SKM-1 treated with dmso at 0.1 percent for 144 hours (cell line): ENCODE measurements around the gene PCDHA1.
"Not testable (repeated sequence)": the region's sequence is repeated elsewhere in the genome, so short reads cannot be mapped to it uniquely, and the experiment has no call there.

ENCODE experiments used
- DNase-seq: peaks from one replicate; lab custom pipeline; 2025; ENCODE audit not compliant: unreplicated experiment; lab: John Stamatoyannopoulos, UW

PCDHA1 gene

GRCh38 chr5:140785905-140786686 lies at the start of gene PCDHA1:
Gene PCDHA1 (plus strand): TSS chr5:140786140.
- DNase-seq, result peak; percentile 57

GRCh38 chr5:140737486-140737885 lies 48.5 kb upstream of the PCDHA1 start:
- DNase-seq, result no peak

- DNase-seq, result no peak
Measured at GRCh38 chr5:140741967-140742366, 44.0 kb upstream of the PCDHA1 start.

- no peak for DNase-seq
Measured at GRCh38 chr5:140753561-140753960, 32.4 kb upstream of the PCDHA1 start.

- DNase-seq, result no peak
Measured at GRCh38 chr5:140764177-140764973, 21.6 kb upstream of the PCDHA1 start.

- DNase-seq, result no peak
Measured at GRCh38 chr5:140767444-140767843, 18.5 kb upstream of the PCDHA1 start.

- DNase-seq, result no peak
Measured at GRCh38 chr5:140780512-140780911, 5.4 kb upstream of the PCDHA1 start.

- not testable (repeated sequence) for DNase-seq
Measured at GRCh38 chr5:140787422-140787821, 1.5 kb downstream of the PCDHA1 start.

GRCh38 chr5:140787849-140788504 lies 2.0 kb downstream of the PCDHA1 start:
- not testable (repeated sequence) for DNase-seq

GRCh38 chr5:140791089-140791488 lies 5.1 kb downstream of the PCDHA1 start:
- peak; percentile 84 for DNase-seq

- DNase-seq, result no peak
Measured at GRCh38 chr5:140794595-140795258, 8.8 kb downstream of the PCDHA1 start, which contains the start of gene PCDHA2. Gene PCDHA2 (plus strand): TSS chr5:140794852.

- no peak for DNase-seq
Measured at GRCh38 chr5:140795259-140795641, 9.3 kb downstream of the PCDHA1 start.

- DNase-seq, result not testable (repeated sequence)
Measured at GRCh38 chr5:140796072-140796717, 10.3 kb downstream of the PCDHA1 start.

- no peak for DNase-seq
Measured at GRCh38 chr5:140796718-140797095, 10.8 kb downstream of the PCDHA1 start.

- no peak for DNase-seq
Measured at GRCh38 chr5:140800816-140801493, 15.0 kb downstream of the PCDHA1 start, which contains the start of gene PCDHA3. Gene PCDHA3 (plus strand): TSS chr5:140801057.

GRCh38 chr5:140801494-140801841 lies 15.5 kb downstream of the PCDHA1 start:
- DNase-seq, result no peak

GRCh38 chr5:140802381-140802780 lies 16.4 kb downstream of the PCDHA1 start:
- DNase-seq, result not testable (repeated sequence)

- DNase-seq, result no peak
Measured at GRCh38 chr5:140802781-140803271, 16.9 kb downstream of the PCDHA1 start.

- peak; percentile 39 for DNase-seq
Measured at GRCh38 chr5:140806834-140807775, 21.2 kb downstream of the PCDHA1 start, which contains the start of gene PCDHA4. Gene PCDHA4 (plus strand): TSS chr5:140807068.
